ENCODE results near the gene CIITA.

Gene CIITA

GRCh38 chr16:10916534-10916933, 39.5 kb downstream of the CIITA start:
- TF ChIP-seq Cebpa-rat (IDR thresholded peaks at IDR 0.05): no peak
- H3K9me3 ChIP-seq (replicated peaks in 1 of 11): no peaks in the 10 kb centered on the region
- H3K9ac ChIP-seq: peak overlapping the region in 3 of 11 experiments; percentile 5 to 30 (median 26); a peak in 2 of 22 replicates
- H3K4me2 ChIP-seq: peak overlapping the region in 8 of 11 experiments; percentile 63 to 81 (median 72); a peak in 15 of 22 replicates
- no peaks in the 10 kb centered on the region for H3K27me3 ChIP-seq
- peaks cover 0 to 41% (median 4%) of the 10 kb centered on the region in 11 experiments; a peak in 11 of 22 replicates for H4K20me1 ChIP-seq
- peaks cover 55 to 79% (median 74%) of the 10 kb centered on the region in 10 experiments for H3K4me1 ChIP-seq
- peaks cover 56 to 98% (median 84%) of the 10 kb centered on the region in 11 experiments for H3K36me3 ChIP-seq
- no peak overlapping the region for H3K4me3 ChIP-seq
- H3K27ac ChIP-seq: peak overlapping the region in 8 of 11 experiments; percentile 1 to 72 (median 52); a peak in 10 of 22 replicates

- no peaks in the 10 kb centered on the region for H3K9me3 ChIP-seq (replicated peaks in 1 of 11)
- peak in 3 of 11 experiments; percentile 8 to 45 (median 24); a peak in 2 of 22 replicates for TF ChIP-seq Cebpa-rat (IDR thresholded peaks at IDR 0.05)
- peaks cover 74 to 98% (median 93%) of the 10 kb centered on the region in 11 experiments for H3K36me3 ChIP-seq
- H3K4me3 ChIP-seq: no peak overlapping the region
- H3K9ac ChIP-seq: peak overlapping the region in 8 of 11 experiments; percentile 17 to 42 (median 28); a peak in 11 of 22 replicates
- H3K27me3 ChIP-seq: no peaks in the 10 kb centered on the region
- peak overlapping the region; percentile 37 to 81 (median 53) for H3K4me2 ChIP-seq
- peaks cover 52 to 74% (median 60%) of the 10 kb centered on the region in 10 experiments for H3K4me1 ChIP-seq
- peak overlapping the region in 10 of 11 experiments; percentile 38 to 67 (median 48); a peak in 19 of 22 replicates for H3K27ac ChIP-seq
- H4K20me1 ChIP-seq: peaks cover 0 to 38% (median 18%) of the 10 kb centered on the region in 11 experiments; a peak in 13 of 22 replicates
Measured at GRCh38 chr16:10918294-10919002, 41.4 kb downstream of the CIITA start.

GRCh38 chr16:10919003-10919351, 42.0 kb downstream of the CIITA start:
- peaks cover 78 to 99% (median 96%) of the 10 kb centered on the region in 11 experiments for H3K36me3 ChIP-seq
- no peaks in the 10 kb centered on the region for H3K9me3 ChIP-seq (replicated peaks in 1 of 11)
- H3K9ac ChIP-seq: peak overlapping the region in 1 of 11 experiments; percentile 25; a peak in 1 of 22 replicates
- peak overlapping the region in 4 of 11 experiments; percentile 52 to 71 (median 62); a peak in 7 of 22 replicates for H3K4me2 ChIP-seq
- peaks cover 5 to 44% (median 22%) of the 10 kb centered on the region in 11 experiments; a peak in 15 of 22 replicates for H4K20me1 ChIP-seq
- no peaks in the 10 kb centered on the region for H3K27me3 ChIP-seq
- no peak overlapping the region; a peak in 1 of 22 replicates for H3K27ac ChIP-seq
- H3K4me1 ChIP-seq: peaks cover 47 to 74% (median 59%) of the 10 kb centered on the region in 10 experiments
- no peak for TF ChIP-seq Cebpa-rat (IDR thresholded peaks at IDR 0.05)
- no peak overlapping the region for H3K4me3 ChIP-seq

GRCh38 chr16:10920726-10921427, 43.9 kb downstream of the CIITA start:
- Histone ChIP-seq H3K27ac (0 out of 22 replicates have a peak overlapping the region, but pooled peaks of 1 of the 11 experiments have one; percentile 32), H3K27me3 (no peaks in the 10 kb centered on the region), H3K9ac (0 out of 22 replicates have a peak overlapping the region, but pooled peaks of 1 of the 11 experiments have one; percentile 5), H3K9me3 (replicated peaks in 1 of 11) (no peaks in the 10 kb centered on the region), H3K36me3 (peaks cover 81 to 99% (median 97%) of the 10 kb centered on the region in 11 experiments), H3K4me3 (no peak overlapping the region), H4K20me1 (peaks cover 19 to 53% (median 36%) of the 10 kb centered on the region in 11 experiments; a peak in 15 of 22 replicates), H3K4me2 (no peak overlapping the region), H3K4me1 (peaks cover 28 to 60% (median 41%) of the 10 kb centered on the region in 10 experiments)
- TF ChIP-seq Cebpa-rat (IDR thresholded peaks at IDR 0.05): no peak

GRCh38 chr16:10921536-10922327, 44.7 kb downstream of the CIITA start:
- Histone ChIP-seq H3K4me1 (peaks cover 20 to 51% (median 33%) of the 10 kb centered on the region in 10 experiments), H3K9me3 (replicated peaks in 1 of 11) (no peaks in the 10 kb centered on the region), H3K27me3 (no peaks in the 10 kb centered on the region), H3K4me2 (0 out of 22 replicates have a peak overlapping the region, but pooled peaks of 1 of the 11 experiments have one; percentile 6), H3K4me3 (no peak overlapping the region), H4K20me1 (peaks cover 19 to 61% (median 41%) of the 10 kb centered on the region in 11 experiments; a peak in 15 of 22 replicates), H3K36me3 (peaks cover 83 to 99% (median 97%) of the 10 kb centered on the region in 11 experiments), H3K9ac (peak overlapping the region in 1 of 11 experiments; percentile 50; a peak in 2 of 22 replicates), H3K27ac (0 out of 22 replicates have a peak overlapping the region, but pooled peaks of 2 of the 11 experiments have one; percentile 7 to 25)
- TF ChIP-seq Cebpa-rat (IDR thresholded peaks at IDR 0.05): 0 out of 22 replicates have a peak, but pooled peaks of 1 of the 11 experiments have one; percentile 19

- 0 out of 22 replicates have a peak overlapping the region, but pooled peaks of 1 of the 11 experiments have one; percentile 6 for H3K4me2 ChIP-seq
Measured at GRCh38 chr16:10922328-10923145, 45.5 kb downstream of the CIITA start.

GRCh38 chr16:10923146-10923649, 46.2 kb downstream of the CIITA start:
- peaks cover 5 to 37% (median 19%) of the 10 kb centered on the region in 10 experiments for H3K4me1 ChIP-seq
- peak overlapping the region in 2 of 11 experiments; percentile 18; a peak in 1 of 22 replicates for H3K9ac ChIP-seq
- H3K4me2 ChIP-seq: no peak overlapping the region
- no peak for TF ChIP-seq Cebpa-rat (IDR thresholded peaks at IDR 0.05)
- H3K4me3 ChIP-seq: no peak overlapping the region
- peak overlapping the region in 1 of 11 experiments; percentile 28; a peak in 1 of 22 replicates for H3K27ac ChIP-seq
- H3K36me3 ChIP-seq: peaks cover 90 to 99% (median 97%) of the 10 kb centered on the region in 11 experiments
- no peaks in the 10 kb centered on the region for H3K9me3 ChIP-seq (replicated peaks in 1 of 11)
- H4K20me1 ChIP-seq: peaks cover 20 to 76% (median 47%) of the 10 kb centered on the region in 11 experiments; a peak in 16 of 22 replicates
- no peaks in the 10 kb centered on the region for H3K27me3 ChIP-seq

More at GRCh38 chr16:10922328-10923145, 45.5 kb downstream of the CIITA start:
- Histone ChIP-seq H4K20me1 (peaks cover 19 to 69% (median 44%) of the 10 kb centered on the region in 11 experiments; a peak in 16 of 22 replicates), H3K36me3 (peaks cover 90 to 99% (median 97%) of the 10 kb centered on the region in 11 experiments), H3K4me3 (no peak overlapping the region), H3K9me3 (replicated peaks in 1 of 11) (no peaks in the 10 kb centered on the region), H3K27me3 (no peaks in the 10 kb centered on the region), H3K4me1 (peaks cover 12 to 44% (median 25%) of the 10 kb centered on the region in 10 experiments), H3K27ac (0 out of 22 replicates have a peak overlapping the region, but pooled peaks of 2 of the 11 experiments have one; percentile 7 to 25), H3K9ac (peak overlapping the region in 3 of 11 experiments; percentile 18 to 50 (median 31); a peak in 3 of 22 replicates)
- TF ChIP-seq Cebpa-rat (IDR thresholded peaks at IDR 0.05): no peak

Data from BLaER1 treated with 17β-estradiol and CSF1 and Interleukin-3, amounts not matched to agents 10 nM and 100 nM (cell line).